Mucosa of rectum (tissue), 2 donors: ENCODE measurements around the gene FKBP4.
"Not testable (repeated sequence)": the region's sequence is repeated elsewhere in the genome, so short reads cannot be mapped to it uniquely, and the experiment has no call there.

Experiments
- H3K27ac ChIP-seq, 2 donors: one replicate each; pipeline ENCODE4 v1.7.0; 2013; ENCODE audit warnings: inconsistent platforms in 2 of 2, low read depth in 2 of 2, low read length in 2 of 2
- H3K27me3 ChIP-seq, 2 donors: one replicate each; pipeline ENCODE4 v1.7.0; 2013; ENCODE audit warnings: low read length in 2 of 2; ENCODE audit not compliant: control insufficient read depth in 2 of 2, insufficient read depth in 2 of 2
- H3K36me3 ChIP-seq, 2 donors: one replicate each; pipeline ENCODE4 v1.7.0; 2013; ENCODE audit warnings: low read length in 2 of 2; ENCODE audit not compliant: control insufficient read depth in 2 of 2, insufficient read depth in 2 of 2
- H3K4me1 ChIP-seq, 2 donors: one replicate each; pipeline ENCODE4 v1.7.0; 2013; ENCODE audit warnings: low read length in 2 of 2, mild to moderate bottlenecking in 1 of 2; ENCODE audit not compliant: control insufficient read depth in 2 of 2, insufficient read depth in 2 of 2
- H3K4me3 ChIP-seq, 2 donors: one replicate each; pipeline ENCODE4 v1.7.0; 2013; ENCODE audit warnings: low read length in 2 of 2
- H3K9ac ChIP-seq, 2 donors: one replicate each; pipeline ENCODE4 v1.7.0; 2013; ENCODE audit warnings: low read length in 2 of 2, low read depth in 1 of 2, mild to moderate bottlenecking in 1 of 2
- H3K9me3 ChIP-seq, 2 donors: one replicate each; pipeline ENCODE4 v1.7.0; 2013; ENCODE audit warnings: low read length in 2 of 2; ENCODE audit not compliant: control insufficient read depth in 2 of 2
- donor health status: healthy.
- donor health status: Normal muscosa, but diverticular disease.

FKBP4 gene

GRCh38 chr12:2759733-2760132, 35.0 kb upstream of the FKBP4 start:
- Histone ChIP-seq H3K36me3 (no peaks in the 10 kb centered on the region), H3K9me3 (no peaks in the 10 kb centered on the region), H3K27me3 (no peaks in the 10 kb centered on the region), H3K9ac (no peak overlapping the region), H3K27ac (no peak overlapping the region), H3K4me3 (no peak overlapping the region), H3K4me1 (peaks cover 6% of the 10 kb centered on the region in 2 donors)

GRCh38 chr12:2764398-2764797, 30.4 kb upstream of the FKBP4 start:
- Histone ChIP-seq H3K9ac (no peak overlapping the region), H3K4me3 (peak overlapping the region in 1 of 2 donors; percentile 9), H3K9me3 (no peaks in the 10 kb centered on the region), H3K36me3 (no peaks in the 10 kb centered on the region), H3K27me3 (no peaks in the 10 kb centered on the region), H3K4me1 (peaks cover 10 to 17% of the 10 kb centered on the region in 2 donors), H3K27ac (peak overlapping the region; percentile 13 to 28)

- Histone ChIP-seq H3K36me3 (no peaks in the 10 kb centered on the region), H3K27me3 (no peaks in the 10 kb centered on the region), H3K9me3 (no peaks in the 10 kb centered on the region), H3K4me1 (peaks cover 17% of the 10 kb centered on the region in 2 donors), H3K27ac (peak overlapping the region; percentile 13 to 28), H3K4me3 (no peak overlapping the region), H3K9ac (no peak overlapping the region)
Observed at GRCh38 chr12:2765052-2765451, 29.7 kb upstream of the FKBP4 start.

- no peaks in the 10 kb centered on the region for H3K36me3 ChIP-seq
- H3K27me3 ChIP-seq: no peaks in the 10 kb centered on the region
- H3K4me3 ChIP-seq: no peak overlapping the region
- no peak overlapping the region for H3K9ac ChIP-seq
- peaks cover 17 to 21% of the 10 kb centered on the region in 2 donors for H3K4me1 ChIP-seq
- no peaks in the 10 kb centered on the region for H3K9me3 ChIP-seq
- H3K27ac ChIP-seq: no peak overlapping the region
Observed at GRCh38 chr12:2765608-2766007, 29.2 kb upstream of the FKBP4 start.

- H3K36me3 ChIP-seq: no peaks in the 10 kb centered on the region
- H3K4me3 ChIP-seq: no peak overlapping the region
- H3K9me3 ChIP-seq: no peaks in the 10 kb centered on the region
- H3K4me1 ChIP-seq: peaks cover 17 to 21% of the 10 kb centered on the region in 2 donors
- no peak overlapping the region for H3K27ac ChIP-seq
- no peaks in the 10 kb centered on the region for H3K27me3 ChIP-seq
- no peak overlapping the region for H3K9ac ChIP-seq
Observed at GRCh38 chr12:2768224-2768961, 26.4 kb upstream of the FKBP4 start.

GRCh38 chr12:2769866-2770533, 24.8 kb upstream of the FKBP4 start:
- Histone ChIP-seq H3K9ac (peak overlapping the region in 1 of 2 donors; percentile 34), H3K4me1 (peaks cover 8 to 12% of the 10 kb centered on the region in 2 donors), H3K4me3 (peak overlapping the region in 1 of 2 donors; percentile 1), H3K27ac (peak overlapping the region; percentile 58 to 61), H3K27me3 (no peaks in the 10 kb centered on the region), H3K36me3 (no peaks in the 10 kb centered on the region), H3K9me3 (no peaks in the 10 kb centered on the region)

- H3K9me3 ChIP-seq, H3K4me3 ChIP-seq, H3K27me3 ChIP-seq, H3K9ac ChIP-seq, H3K36me3 ChIP-seq: not testable (repeated sequence)
- Histone ChIP-seq H3K4me1 (peaks cover 5 to 11% of the 10 kb centered on the region in 2 donors), H3K27ac (peak overlapping the region; percentile 53 to 58)
Observed at GRCh38 chr12:2770544-2770943, 24.2 kb upstream of the FKBP4 start.

- Histone ChIP-seq H3K36me3 (no peaks in the 10 kb centered on the region), H3K4me1 (peaks cover 2 to 11% of the 10 kb centered on the region in 2 donors), H3K27me3 (no peaks in the 10 kb centered on the region), H3K9ac (no peak overlapping the region), H3K4me3 (no peak overlapping the region), H3K9me3 (no peaks in the 10 kb centered on the region), H3K27ac (no peak overlapping the region)
Observed at GRCh38 chr12:2772370-2772769, 22.4 kb upstream of the FKBP4 start.

GRCh38 chr12:2773199-2773875, 21.4 kb upstream of the FKBP4 start:
- Histone ChIP-seq H3K9me3 (no peaks in the 10 kb centered on the region), H3K27me3 (no peaks in the 10 kb centered on the region), H3K4me3 (no peak overlapping the region), H3K4me1 (peaks cover 0 to 11% of the 10 kb centered on the region in 2 donors), H3K9ac (no peak overlapping the region), H3K36me3 (no peaks in the 10 kb centered on the region), H3K27ac (no peak overlapping the region)

GRCh38 chr12:2775431-2775830, 19.3 kb upstream of the FKBP4 start:
- H3K4me1 ChIP-seq: peaks cover 0 to under 1% of the 10 kb centered on the region in 2 donors
- H3K9me3 ChIP-seq: no peaks in the 10 kb centered on the region
- no peaks in the 10 kb centered on the region for H3K36me3 ChIP-seq
- no peak overlapping the region for H3K9ac ChIP-seq
- H3K27ac ChIP-seq: no peak overlapping the region
- no peak overlapping the region for H3K4me3 ChIP-seq
- H3K27me3 ChIP-seq: no peaks in the 10 kb centered on the region
